Stimulated activated CD8-positive, alpha-beta memory T cell treated with anti-CD3 and anti-CD28 coated beads, Interleukin-15, amount 100 ng/mL, for 4 hours (primary cell): ENCODE data around the gene CASP9.

Experiments
- DNase-seq, 2 donors: peaks; one replicate each; pipeline ENCODE4 v3.0.0-alpha.2; 2020; ENCODE audit warnings: low read depth in 2 of 2

The CASP9 gene

DNA sequence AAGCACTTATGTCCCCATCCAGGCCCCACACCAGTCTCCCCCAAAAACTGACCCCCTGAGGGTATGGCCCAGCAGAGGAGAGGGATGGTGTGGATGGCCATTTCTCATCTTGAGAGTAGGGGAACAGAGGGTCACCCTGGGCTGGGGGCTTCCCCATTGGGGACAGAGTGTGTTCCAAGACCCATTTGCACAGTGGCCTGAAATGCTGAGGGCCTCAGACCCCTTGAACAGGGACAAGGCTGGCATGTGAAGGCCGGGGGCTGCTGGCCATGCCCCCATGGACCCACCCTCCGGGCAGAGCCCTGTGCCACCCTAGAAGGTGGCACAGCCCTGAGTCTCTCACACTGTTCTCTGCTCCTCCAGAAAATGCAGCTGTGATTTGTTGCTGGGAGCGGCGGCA lies 77.8 kb downstream of the CASP9 start:
- DNase-seq: no peak

DNA sequence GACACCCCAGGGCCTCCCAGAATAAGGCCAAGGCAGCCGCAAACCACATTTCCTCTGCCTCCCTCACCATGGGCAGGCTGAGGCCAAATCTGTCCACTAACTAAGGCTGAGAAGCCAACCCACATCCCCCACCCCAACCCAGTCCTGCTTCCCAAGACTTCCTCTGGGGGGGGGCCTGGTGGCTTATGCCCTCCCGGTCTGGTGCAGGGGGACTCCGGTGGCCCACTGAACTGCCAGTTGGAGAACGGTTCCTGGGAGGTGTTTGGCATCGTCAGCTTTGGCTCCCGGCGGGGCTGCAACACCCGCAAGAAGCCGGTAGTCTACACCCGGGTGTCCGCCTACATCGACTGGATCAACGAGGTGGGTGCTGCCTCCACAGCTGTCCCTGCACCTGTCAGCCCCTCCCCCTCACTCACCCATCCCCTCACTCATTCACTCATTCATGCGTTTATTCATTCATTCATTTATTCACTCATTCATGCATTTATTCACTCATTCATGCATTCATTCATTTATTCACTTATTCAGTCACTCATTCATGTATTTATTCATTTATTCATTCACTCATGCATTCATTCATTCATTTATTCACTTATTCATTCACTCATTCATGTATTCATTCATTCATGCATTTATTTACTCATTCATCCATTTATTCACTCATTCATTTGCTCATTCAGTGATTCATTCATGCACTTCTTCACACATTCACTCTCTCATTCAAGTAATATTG lies 78.5 kb downstream of the CASP9 start:
- DNase-seq: no peak

DNA sequence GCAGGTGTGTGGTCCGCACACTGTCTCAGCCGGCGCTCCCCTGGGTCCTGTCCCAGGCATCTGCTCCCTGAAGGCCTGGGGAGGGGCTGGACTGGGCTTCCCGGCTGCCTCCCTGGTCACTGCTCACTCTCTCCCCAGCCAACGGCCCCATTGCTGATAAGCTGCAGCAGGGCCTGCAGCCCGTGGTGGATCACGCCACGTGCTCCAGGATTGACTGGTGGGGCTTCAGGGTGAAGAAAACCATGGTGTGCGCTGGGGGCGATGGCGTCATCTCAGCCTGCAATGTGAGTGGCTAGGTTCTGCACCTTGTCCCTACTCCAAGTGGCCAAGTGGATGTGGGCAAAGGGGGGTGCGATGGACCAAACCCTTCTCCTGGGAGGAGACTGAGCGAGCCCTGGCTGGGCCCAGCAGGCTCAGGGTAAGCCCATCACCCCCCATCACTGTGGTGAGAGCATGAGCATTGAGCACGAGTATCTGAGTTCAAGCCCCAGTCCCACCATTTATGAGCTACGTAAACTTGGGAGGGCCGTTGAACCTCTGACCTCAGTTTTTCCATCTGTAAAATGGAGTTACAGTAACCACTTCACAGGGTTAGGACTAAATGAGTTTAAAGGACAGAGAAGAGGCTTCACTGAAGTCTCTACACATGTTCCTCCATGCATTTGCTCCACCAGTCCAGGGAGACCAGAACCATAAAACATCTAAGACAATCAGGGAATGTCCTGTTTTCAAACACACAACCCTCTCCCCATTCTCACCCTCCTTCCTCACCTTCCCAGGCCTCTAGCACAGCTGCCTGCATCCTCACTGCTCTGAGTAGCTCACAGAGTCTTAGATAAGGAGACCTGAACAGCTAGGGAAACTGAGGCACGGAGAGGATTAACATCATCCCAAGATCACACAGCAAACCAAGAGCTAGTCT lies 79.3 kb downstream of the CASP9 start:
- no peak for DNase-seq

DNA sequence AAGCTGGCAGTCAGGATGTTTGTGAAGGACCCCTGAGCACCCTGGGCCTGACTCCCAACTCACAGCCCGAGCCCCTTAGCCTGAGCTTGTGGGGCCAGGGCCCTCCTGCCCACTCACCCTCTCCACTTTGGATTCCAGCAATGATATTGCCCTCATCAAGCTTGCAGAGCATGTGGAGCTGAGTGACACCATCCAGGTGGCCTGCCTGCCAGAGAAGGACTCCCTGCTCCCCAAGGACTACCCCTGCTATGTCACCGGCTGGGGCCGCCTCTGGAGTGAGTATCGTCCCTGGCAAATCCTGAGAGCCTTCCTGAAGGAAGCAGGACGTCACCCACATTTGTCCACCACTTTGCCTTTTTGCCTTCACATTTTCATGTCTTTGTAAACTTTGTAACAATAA lies 80.7 kb downstream of the CASP9 start:
- no peak for DNase-seq

DNA sequence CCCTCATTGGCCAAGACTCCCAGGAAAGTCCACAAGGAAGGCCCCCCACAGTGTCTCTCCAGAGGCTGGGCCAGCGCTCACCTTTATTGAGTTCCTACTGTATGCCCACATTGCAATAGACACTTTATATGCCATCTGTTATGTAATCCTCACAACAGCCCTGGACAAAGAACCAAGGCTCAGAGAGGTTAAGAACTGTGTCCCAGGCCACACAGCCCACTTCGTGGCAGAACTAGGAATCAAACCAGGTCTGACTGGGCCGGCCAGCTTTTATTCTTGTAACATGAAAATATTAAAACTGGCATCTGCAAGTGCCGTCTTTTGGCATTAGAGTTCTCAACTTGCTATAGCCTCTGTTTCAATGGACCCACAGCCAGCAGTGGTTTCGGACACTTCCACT lies 81.3 kb downstream of the CASP9 start:
- DNase-seq: no peak

DNA sequence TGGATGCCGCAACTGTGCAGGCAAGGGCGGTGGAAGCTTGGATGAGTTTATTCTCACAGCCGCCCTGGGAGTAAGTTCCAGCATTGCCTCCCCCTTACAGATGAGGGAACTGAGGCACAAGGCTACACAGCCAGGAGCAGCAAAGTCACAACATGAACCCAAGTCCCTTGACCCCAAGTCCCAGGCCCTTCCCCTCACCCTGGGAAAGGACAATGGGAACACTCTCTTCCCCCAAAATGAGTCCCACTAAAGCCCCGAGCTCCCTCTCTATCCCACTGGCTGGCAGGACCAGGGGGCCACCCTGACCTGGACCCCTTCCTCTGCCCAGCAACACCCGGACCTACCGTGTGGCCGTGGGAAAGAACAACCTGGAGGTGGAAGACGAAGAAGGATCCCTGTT lies 81.9 kb downstream of the CASP9 start:
- no peak for DNase-seq
